H1 (cell line): ENCODE results near the gene DNAAF5. TPM values are rescaled to one million over a fixed set of nuclear protein-coding genes. Genes with fewer than 3 reads are reported as not detected.

ENCODE experiments used
- CTCF ChIA-PET: fragments of 300-600 bp; sonication (Branson Sonifier 250); formaldehyde crosslinking; loops from one replicate; lab custom pipeline; 2021; ENCODE audit not compliant: partially characterized antibody; lab: Charles Lee
- POLR2A ChIA-PET: fragments of 300-600 bp; sonication (Branson Sonifier 250); formaldehyde crosslinking; loops from one replicate; lab custom pipeline; 2021; ENCODE audit warnings: inconsistent platforms; ENCODE audit not compliant: partially characterized antibody; lab: Charles Lee
- DNase-seq, 2 experiments: peaks; one replicate each; pipeline versions ENCODE4 v3.0.0 to v3.0.0-alpha.2; 2010 to 2022; ENCODE audit warnings: low spot score in 2 of 2, low read depth in 1 of 2, mixed read lengths in 1 of 2
- FAIRE-seq: peaks from 2 replicates; lab custom pipeline; 2011; peaks lifted over from hg19 to GRCh38; lab: Jason Lieb, UNC
- H2AFZ ChIP-seq: 2 replicates; pipeline ENCODE4 v1.8.1; 2012; ENCODE audit warnings: low read length, inconsistent platforms
- H2AK5ac ChIP-seq: 2 replicates; pipeline ENCODE4 v1.6.1; 2013; ENCODE audit warnings: low read depth, low read length
- H2BK120ac ChIP-seq: replicated peaks from 2 replicates; pipeline ENCODE3; 2013; ENCODE audit warnings: low read depth, low read length, inconsistent platforms
- H2BK12ac ChIP-seq: 2 replicates; pipeline ENCODE4 v1.6.1; 2013; ENCODE audit warnings: low read depth, low read length
- H2BK15ac ChIP-seq: 2 replicates; pipeline ENCODE4 v1.6.1; 2013; ENCODE audit warnings: low read length
- H2BK20ac ChIP-seq: 2 replicates; pipeline ENCODE4 v1.6.1; 2013; ENCODE audit warnings: low read length
- H2BK5ac ChIP-seq: 2 replicates; pipeline ENCODE4 v1.6.1; 2013; ENCODE audit warnings: low read depth, low read length
- H3K14ac ChIP-seq: 2 replicates; pipeline ENCODE4 v1.6.1; 2013; ENCODE audit warnings: inconsistent platforms; ENCODE audit not compliant: insufficient read length
- H3K18ac ChIP-seq: 2 replicates; pipeline ENCODE4 v1.6.1; 2013; ENCODE audit warnings: low read length; ENCODE audit errors: extremely low read depth
- H3K23ac ChIP-seq: 2 replicates; pipeline ENCODE4 v1.6.1; 2013; ENCODE audit warnings: inconsistent platforms; ENCODE audit not compliant: insufficient read length
- H3K23me2 ChIP-seq: 2 replicates; pipeline ENCODE4 v1.6.1; 2013; ENCODE audit warnings: low read depth, low read length
- H3K27ac ChIP-seq: 2 replicates; pipeline ENCODE4 v1.6.1; 2011; ENCODE audit warnings: low read depth, low read length, inconsistent platforms
- H3K27me3 ChIP-seq, 4 experiments: replicated peaks in 1 of 4; 1 replicate in 1 of 4; 2 replicates in 3 of 4; pipeline versions ENCODE4 v1.6.1 to v1.8.1; 2011 to 2013; ENCODE audit warnings: low read length in 3 of 4, mild to moderate bottlenecking in 3 of 4, inconsistent platforms in 2 of 4, mixed read lengths in 2 of 4, moderate library complexity in 1 of 4; ENCODE audit not compliant: control insufficient read depth in 3 of 4, insufficient read depth in 3 of 4; ENCODE audit errors: extremely low read depth in 1 of 4
- H3K36me3 ChIP-seq, 4 experiments: 2 replicates each; pipeline versions ENCODE4 v1.6.1 to v1.8.1; 2011 to 2013; ENCODE audit warnings: mild to moderate bottlenecking in 4 of 4, low read length in 3 of 4, moderate library complexity in 2 of 4, control low read depth in 1 of 4, inconsistent platforms in 1 of 4; ENCODE audit not compliant: insufficient read depth in 4 of 4, control insufficient read depth in 2 of 4
- H3K4ac ChIP-seq: replicated peaks from 2 replicates; pipeline ENCODE3; 2013; ENCODE audit warnings: low read length, low read depth, mixed read lengths, inconsistent platforms; ENCODE audit not compliant: insufficient read length
- H3K4me1 ChIP-seq, 4 experiments: replicated peaks in 1 of 4; 1 replicate in 1 of 4; 2 replicates in 3 of 4; pipeline versions ENCODE4 v1.6.1 to v1.8.1; 2011 to 2013; ENCODE audit warnings: low read length in 3 of 4, inconsistent platforms in 2 of 4, mixed read lengths in 1 of 4; ENCODE audit not compliant: insufficient read depth in 4 of 4, control insufficient read depth in 3 of 4
- H3K4me2 ChIP-seq, 2 experiments: 2 replicates each; pipeline versions ENCODE4 v1.6.1 to v1.8.1; 2011 to 2013; ENCODE audit warnings: low read depth in 2 of 2, low read length in 2 of 2, control low read depth in 1 of 2, inconsistent platforms in 1 of 2, mild to moderate bottlenecking in 1 of 2; ENCODE audit not compliant: insufficient read depth in 1 of 2
- H3K4me3 ChIP-seq, 4 experiments: fragments of 200-600, 300-600 bp in 1 of 4; sonication (generic), shearing (Covaris generic), sonication (Bioruptor Twin) in 1 of 4; 2 replicates each; pipeline versions ENCODE4 v1.5.1 to v1.8.1; 2011 to 2016; ENCODE audit warnings: low read length in 4 of 4, low read depth in 3 of 4, control low read depth in 2 of 4, inconsistent platforms in 2 of 4, mild to moderate bottlenecking in 2 of 4, mixed read lengths in 1 of 4, moderate library complexity in 1 of 4; ENCODE audit not compliant: insufficient read depth in 2 of 4; ENCODE audit errors: extremely low read depth in 1 of 4
- H3K56ac ChIP-seq: replicated peaks from 2 replicates; pipeline ENCODE3; 2013; ENCODE audit warnings: low read depth, mild to moderate bottlenecking, mixed read lengths, low read length, inconsistent platforms; ENCODE audit not compliant: insufficient read length
- H3K79me1 ChIP-seq: 2 replicates; pipeline ENCODE4 v1.6.1; 2013; ENCODE audit warnings: low read depth, low read length, control low read depth
- H3K79me2 ChIP-seq, 2 experiments: 2 replicates each; pipeline versions ENCODE4 v1.6.1 to v1.8.1; 2012 to 2013; ENCODE audit warnings: low read length in 2 of 2, mild to moderate bottlenecking in 2 of 2, inconsistent platforms in 1 of 2; ENCODE audit not compliant: insufficient read depth in 2 of 2, control insufficient read depth in 1 of 2
- H3K9ac ChIP-seq, 4 experiments: replicated peaks in 1 of 4; 1 replicate in 1 of 4; 2 replicates in 3 of 4; pipeline versions ENCODE4 v1.6.1 to v1.8.1; 2011 to 2013; ENCODE audit warnings: low read depth in 3 of 4, low read length in 3 of 4, control low read depth in 2 of 4, mild to moderate bottlenecking in 2 of 4, moderate library complexity in 2 of 4, inconsistent platforms in 1 of 4; ENCODE audit errors: extremely low read depth in 1 of 4
- H3K9me3 ChIP-seq, 2 experiments: 2 replicates each; pipeline versions ENCODE4 v1.6.1 to v1.8.1; 2012 to 2013; ENCODE audit warnings: mild to moderate bottlenecking in 2 of 2, moderate library complexity in 2 of 2, control low read depth in 1 of 2, inconsistent platforms in 1 of 2, low read depth in 1 of 2, low read length in 1 of 2, mixed read lengths in 1 of 2; ENCODE audit not compliant: insufficient read depth in 2 of 2
- H4K20me1 ChIP-seq, 2 experiments: replicated peaks in 1 of 2; 2 replicates each; pipeline versions ENCODE3 to v1.8.1; 2011 to 2013; ENCODE audit warnings: inconsistent platforms in 2 of 2, low read length in 2 of 2, mild to moderate bottlenecking in 1 of 2; ENCODE audit not compliant: insufficient read depth in 2 of 2, control insufficient read depth in 1 of 2
- H4K5ac ChIP-seq: 2 replicates; pipeline ENCODE4 v1.6.1; 2013; ENCODE audit warnings: low read length, low read depth, mixed read lengths, inconsistent platforms; ENCODE audit not compliant: insufficient read length
- H4K8ac ChIP-seq: 2 replicates; pipeline ENCODE4 v1.8.0; 2013; ENCODE audit warnings: mild to moderate bottlenecking, moderate library complexity, low read length, inconsistent platforms; ENCODE audit not compliant: insufficient read depth; ENCODE audit errors: extremely low read depth
- H4K91ac ChIP-seq: replicated peaks from 2 replicates; pipeline ENCODE3; 2013; ENCODE audit warnings: low read length, mixed read lengths, inconsistent platforms; ENCODE audit not compliant: insufficient read length
- CBX8 ChIP-seq: fragments of 300-800, 300-1000 bp; sonication (generic); IDR thresholded peaks from 2 replicates; pipeline ENCODE4 v1.7.1; 2016; ENCODE audit warnings: low read depth, low read length, borderline replicate concordance
- KDM5A ChIP-seq: fragments of 200-600 bp; IDR thresholded peaks from 2 replicates; pipeline ENCODE4 v1.7.1; 2012; ENCODE audit warnings: mild to moderate bottlenecking, low read length, inconsistent platforms, mixed read lengths
- WGBS, 2 experiments: shearing (Covaris generic) in 1 of 2; methylation state at CpG; one replicate each; pipeline versions ENCODE4 v1.1.6 to v1.1.7; 2013 to 2015; ENCODE audit warnings: low lambda C conversion rate in 2 of 2, mixed read lengths in 2 of 2, inconsistent platforms in 1 of 2, low coverage in 1 of 2, missing lambda C conversion rate in 1 of 2; ENCODE audit not compliant: insufficient replicate concordance in 2 of 2, insufficient coverage in 1 of 2, insufficient read length in 1 of 2; ENCODE audit errors: extremely low coverage in 1 of 2, missing lambda C conversion rate in 1 of 2; 5-methylcytosine and 5-hydroxymethylcytosine counted together
- polyA plus RNA-seq, 7 experiments: library from polyadenylated mRNA; depleted of rRNA in 3 of 7; stranded (reverse) in 5 of 7; unstranded in 2 of 7; fragments of >200 nt in 5 of 7; fragments of 200-250 nt in 2 of 7; gene quantifications; 1 replicate in 5 of 7; 2 replicates in 1 of 7; 4 replicates in 1 of 7; pipeline versions ENCODE4 v1.2.1 to v1.2.3, GENCODE V29; 2011 to 2013; ENCODE audit warnings: missing spikeins in 2 of 7, mixed read lengths in 2 of 7
- total RNA-seq: library from RNA; stranded (reverse); fragmentation: NEBNext Ultra II Directional; extraction: Animal tissue kit (Norgen Biotek cat#: 25700); gene quantifications from 2 replicates; pipeline ENCODE4 v1.2.1, GENCODE V29; 2021

The DNAAF5 gene
- total and polyA plus RNA-seq, 2 of the 8 experiments (the other 6 are each of a cell fraction or from before 2014, with no cell fraction given) = 55.1 to 95.9 TPM

DNA sequence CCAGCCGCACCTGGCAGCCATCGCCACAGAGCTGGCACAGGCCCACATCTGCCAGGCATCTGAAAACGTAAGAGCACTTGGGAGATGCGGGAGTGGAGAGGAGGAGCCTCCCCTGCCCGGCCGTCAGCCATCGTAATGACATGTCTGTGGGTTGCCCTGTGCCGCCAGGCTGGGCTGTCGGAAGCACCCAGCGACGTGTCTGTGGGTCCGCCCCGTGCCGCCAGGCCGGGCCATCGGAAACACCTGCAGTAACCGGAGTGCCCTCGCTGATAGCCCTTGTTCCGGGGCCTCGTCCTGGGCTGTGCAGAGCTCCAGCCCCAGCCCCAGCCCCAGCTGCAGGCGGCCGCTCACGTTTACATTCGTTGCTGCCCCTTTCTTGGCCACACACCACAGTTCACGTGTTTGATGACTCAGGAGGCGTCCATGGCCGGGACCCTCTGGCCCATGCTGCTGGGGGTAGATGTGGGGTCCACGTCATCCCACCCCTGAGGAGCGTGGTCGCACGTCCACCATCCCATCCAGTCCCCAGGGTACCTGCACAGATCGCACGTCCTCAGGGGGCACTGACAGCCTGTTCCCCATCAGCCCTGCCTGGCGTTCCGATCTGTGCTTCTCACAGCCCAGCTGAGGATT, 30.5 kb downstream of the DNAAF5 start:
- no peak overlapping the region for H2BK120ac ChIP-seq
- no peak overlapping the region for H3K23ac ChIP-seq
- H4K20me1 ChIP-seq = peaks cover 1 to 8% of the 10 kb centered on the region in 2 experiments
- H2BK15ac ChIP-seq = no peak overlapping the region
- no peak overlapping the region for H2BK20ac ChIP-seq
- no peak overlapping the region for H3K9ac ChIP-seq
- H2BK12ac ChIP-seq = no peak overlapping the region
- 0 out of 2 replicates have a peak overlapping the region, but pooled peaks have one; percentile 25 for H4K8ac ChIP-seq
- no peak overlapping the region for H3K14ac ChIP-seq
- no peak overlapping the region for H2BK5ac ChIP-seq
- no peak for DNase-seq
- H3K4me1 ChIP-seq = no peaks in the 10 kb centered on the region
- H2AFZ ChIP-seq = no peak overlapping the region
- H3K4me3 ChIP-seq = no peak overlapping the region
- H3K4me2 ChIP-seq = no peak overlapping the region
- no peak overlapping the region for H3K4ac ChIP-seq
- H3K36me3 ChIP-seq = peaks cover 14 to 30% (median 22%) of the 10 kb centered on the region in 4 experiments; a peak in 7 of 8 replicates
- 91% methylated on average over 34 of the region's 35 CpGs; no CpG with 5 or more reads in 1 of the 2 experiments for WGBS, 2 experiments
- no peaks in the 10 kb centered on the region for H3K23me2 ChIP-seq
- no peak overlapping the region for H3K27ac ChIP-seq
- no peak overlapping the region for H4K91ac ChIP-seq
- H3K27me3 ChIP-seq = no peaks in the 10 kb centered on the region
- ChIA-PET POLR2A (no interaction called here), CTCF (interaction anchor here (0.6 kb wide), 1 partner anchor 45 kb away, joined by 3 read pairs; no protein-coding TSS in a partner anchor)
- H3K9me3 ChIP-seq = no peaks in the 10 kb centered on the region
- no peaks in the 10 kb centered on the region for H3K79me2 ChIP-seq
- no peak overlapping the region for H4K5ac ChIP-seq
- H3K18ac ChIP-seq = no peak overlapping the region
- H3K56ac ChIP-seq = no peak overlapping the region
- FAIRE-seq = no peak
- H3K79me1 ChIP-seq = no peaks in the 10 kb centered on the region
- H2AK5ac ChIP-seq = no peak overlapping the region
- no peak for TF ChIP-seq KDM5A
- TF ChIP-seq CBX8 = no peak
